ENCODE results near the gene ATP2B1.
A peak's percentile ranks its signal among the peaks of the same experiment; 100 is the strongest.
"Not testable (repeated sequence)": the region's sequence is repeated elsewhere in the genome, so short reads cannot be mapped to it uniquely, and the experiment has no call there.

The ATP2B1 gene
- total RNA-seq = 302 to 472 reads per million in 2 donors

DNA sequence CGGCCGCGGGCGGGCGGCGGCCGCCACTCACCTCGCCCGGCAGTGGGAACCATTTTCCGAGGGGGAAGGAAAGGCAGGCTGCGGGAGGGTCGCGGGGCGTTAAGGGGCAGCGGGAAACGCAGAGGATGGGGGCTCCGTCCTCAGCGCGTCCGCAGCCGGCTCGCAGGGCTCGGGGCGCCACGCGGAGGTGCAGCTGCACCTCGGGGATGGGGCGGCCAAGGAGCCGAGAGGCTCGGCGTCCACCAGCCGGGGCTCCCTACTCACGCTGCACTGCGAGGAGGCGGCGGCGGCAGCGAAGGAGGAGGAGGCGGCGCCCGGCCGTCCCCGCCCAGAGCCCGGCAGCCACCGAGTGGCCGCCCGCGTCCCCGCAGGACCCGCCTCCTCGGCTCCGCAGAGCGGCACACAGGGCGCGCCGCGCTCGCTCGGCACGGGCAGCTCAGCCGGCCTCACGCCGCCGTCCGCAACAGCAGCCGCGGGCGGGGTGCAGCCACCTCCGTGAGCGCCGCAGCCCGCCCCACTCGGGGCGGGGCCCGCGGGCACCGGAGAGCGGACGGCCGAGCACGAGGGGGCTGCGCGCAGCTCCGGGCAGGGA is at the start of gene ATP2B1:
ATP2B1 (minus strand) TSS at position 274 of the 592 bp plus-strand sequence. CDS start 52,952 bp downstream, outside the sequence.
- peak; percentile 70 to 93 (median 79) for DNase-seq

DNA sequence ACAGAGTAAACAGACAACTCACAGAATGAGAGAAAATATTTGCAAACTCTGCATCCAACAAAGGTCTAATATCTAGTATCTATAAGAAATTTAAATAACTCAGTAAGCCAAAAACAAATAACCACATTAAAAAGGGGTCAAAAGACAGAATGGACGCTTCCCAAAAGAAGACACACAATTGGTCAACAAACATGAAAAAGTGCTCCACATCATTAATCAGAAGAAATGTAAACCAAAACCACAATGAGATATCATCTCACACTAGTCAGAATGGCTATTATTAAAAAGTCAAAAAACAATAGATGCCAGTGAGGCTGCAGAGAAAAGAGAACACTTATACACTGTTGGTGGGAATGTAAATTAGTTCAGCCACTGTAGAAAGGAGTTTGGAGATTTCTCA is 49.3 kb upstream of the ATP2B1 start:
- DNase-seq = not testable (repeated sequence)

DNA sequence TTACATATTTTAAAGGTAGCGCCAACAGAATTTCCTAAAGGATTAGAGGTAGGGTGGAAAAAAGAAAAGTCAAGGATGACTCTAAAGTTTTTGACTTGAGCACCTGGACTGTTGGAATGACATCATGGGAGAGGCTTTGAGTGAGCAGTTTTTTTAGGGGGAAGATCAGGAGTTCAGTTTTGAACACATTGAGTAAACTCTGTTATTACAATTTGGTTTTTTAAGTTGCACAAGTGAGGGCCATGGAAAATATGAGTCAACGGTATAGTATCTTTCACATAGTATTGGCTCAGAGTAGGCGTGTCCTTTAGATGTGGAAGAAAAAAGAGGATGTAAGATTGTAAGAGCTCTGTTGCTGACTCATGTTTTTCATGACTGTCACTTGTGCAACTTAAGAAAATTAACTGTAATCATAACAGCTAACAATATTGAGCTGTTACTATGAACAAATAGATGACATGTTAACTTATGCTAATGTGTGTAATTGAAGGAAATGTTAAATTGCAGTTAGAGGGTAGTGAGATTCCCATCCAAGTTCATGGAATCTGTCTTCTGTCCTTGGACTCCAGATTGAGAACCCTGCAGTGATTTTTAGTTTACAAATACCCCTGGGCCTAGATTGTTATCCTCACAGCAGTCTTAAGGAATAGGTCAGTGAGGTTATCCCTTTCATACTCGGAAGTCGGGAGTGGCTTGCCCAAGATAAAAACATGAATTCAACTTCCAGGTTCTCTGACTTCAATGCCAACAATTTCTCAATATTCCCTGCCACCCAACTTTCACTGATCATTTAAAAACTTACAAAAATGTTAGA is 48.2 kb upstream of the ATP2B1 start:
- peak in 2 of 5 experiments; percentile 17 to 95 for DNase-seq

DNA sequence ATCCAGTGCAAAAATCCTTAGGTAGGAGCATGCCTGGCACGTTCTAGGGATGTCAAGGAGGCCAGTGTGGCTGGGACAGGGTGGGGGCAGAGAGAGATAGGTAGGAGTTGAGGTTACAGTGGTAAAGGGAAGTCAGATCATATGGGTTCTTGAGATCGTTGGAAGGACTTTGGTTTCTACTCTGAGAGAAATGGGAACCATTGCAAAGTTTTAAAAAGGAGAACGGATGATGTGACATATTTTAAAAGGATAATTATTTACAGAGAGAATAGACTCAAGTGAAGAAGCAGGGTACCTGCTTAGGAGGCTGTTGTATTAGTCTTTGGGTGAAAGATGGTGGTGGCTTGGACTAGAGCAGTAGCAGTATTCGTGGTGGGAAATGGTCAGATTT is 47.6 kb upstream of the ATP2B1 start:
- no peak for DNase-seq

DNA sequence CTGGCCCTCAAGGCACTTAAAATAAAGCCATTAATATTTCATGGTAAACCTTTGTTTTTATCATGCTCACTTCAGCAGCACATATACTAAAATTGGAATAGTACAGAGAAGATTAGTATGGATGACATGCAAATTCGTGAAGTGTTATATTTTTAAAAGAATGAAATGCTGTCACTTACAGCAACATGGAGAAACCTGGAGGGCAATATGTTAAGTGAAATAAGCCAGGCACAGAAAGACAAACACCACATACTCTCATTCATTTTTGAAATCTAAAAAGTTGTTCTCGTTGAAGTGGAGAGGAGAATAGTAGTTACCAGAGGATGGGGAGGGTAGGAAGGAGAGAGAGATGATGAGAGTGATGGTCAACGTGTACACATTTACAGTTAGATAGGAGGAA is 45.4 kb upstream of the ATP2B1 start:
- no peak for DNase-seq

DNA sequence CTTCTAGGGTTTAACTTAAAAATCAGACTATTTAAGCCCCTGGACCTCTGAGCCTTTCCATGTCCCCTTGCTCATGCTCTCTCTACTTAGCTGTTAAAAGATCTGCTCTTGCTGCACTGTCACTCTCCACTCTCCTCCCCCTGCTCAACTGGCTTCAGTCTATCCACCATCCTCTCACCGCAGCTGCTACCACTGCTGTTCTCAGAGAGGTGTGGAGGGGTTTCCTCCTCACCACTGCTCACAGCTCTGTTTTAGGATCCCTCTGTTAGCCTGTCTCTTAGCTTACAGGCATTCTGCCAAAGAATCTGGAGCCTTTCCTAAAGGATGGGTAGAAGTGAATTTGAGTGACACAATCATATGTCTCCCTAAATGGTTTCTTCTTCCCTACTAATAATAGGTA is 43.7 kb upstream of the ATP2B1 start:
- DNase-seq = no peak

DNA sequence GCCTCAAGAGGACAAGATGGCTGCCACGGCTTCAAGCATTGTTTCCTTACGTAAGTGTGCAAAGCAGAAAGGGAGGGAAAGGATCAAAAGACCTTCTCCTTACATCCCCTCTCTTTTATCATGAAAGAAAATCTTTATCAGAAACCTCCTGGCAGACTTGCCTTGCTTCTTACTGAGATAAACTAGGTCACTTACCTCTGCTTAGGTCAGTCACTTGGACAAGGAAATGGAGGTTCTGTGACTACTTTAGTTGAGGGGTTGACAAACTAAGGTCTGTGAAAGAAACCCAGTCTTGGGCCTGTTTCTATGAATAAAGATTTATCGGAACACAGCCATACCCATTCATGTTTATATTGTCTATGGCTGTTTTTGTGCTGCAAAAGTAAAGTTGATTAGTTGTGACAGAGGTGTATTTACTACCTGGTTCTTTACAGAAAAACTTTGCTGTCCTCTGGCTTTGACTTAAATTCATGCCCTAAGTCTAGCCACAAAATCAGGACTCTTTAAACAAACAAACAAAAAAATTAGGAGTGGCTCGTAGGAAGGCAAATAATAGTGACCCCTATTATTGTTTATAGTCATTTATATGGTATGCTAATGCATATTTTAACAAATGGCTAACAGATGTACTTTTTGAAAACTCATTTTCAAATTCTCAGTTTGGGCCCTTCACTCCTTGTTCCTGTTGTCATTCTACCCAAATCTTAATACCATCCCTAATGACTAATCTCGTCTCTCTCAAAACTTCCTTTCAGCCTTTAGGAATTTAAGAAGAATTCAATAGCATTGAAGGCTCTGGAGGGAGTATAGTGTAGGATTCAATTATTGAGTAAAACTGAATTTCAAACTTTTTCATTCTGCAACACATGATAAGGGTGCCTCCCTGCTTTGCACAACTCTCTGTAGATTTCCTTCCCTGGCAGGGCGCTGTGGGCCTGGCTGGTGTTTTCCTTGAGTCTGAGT is 42.0 kb upstream of the ATP2B1 start:
- DNase-seq = no peak

DNA sequence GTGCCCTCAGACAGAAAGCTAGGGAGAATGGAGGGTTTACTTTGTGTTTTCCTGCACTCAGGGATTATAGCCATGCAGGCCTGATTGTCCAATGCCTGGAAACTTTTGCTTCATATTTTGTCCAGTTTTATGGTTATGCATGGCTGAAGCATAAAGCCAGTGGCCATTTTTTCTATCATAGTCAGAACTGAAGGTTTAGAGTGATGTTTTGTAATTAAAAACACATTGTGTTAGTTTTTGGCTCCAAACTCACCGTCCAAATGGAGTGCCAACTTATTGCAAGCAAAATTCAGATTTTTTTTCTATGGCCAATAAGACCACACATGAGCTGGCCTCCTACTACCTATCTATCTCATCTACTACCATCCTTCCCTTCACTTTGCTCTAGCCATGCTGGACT is 40.2 kb upstream of the ATP2B1 start:
- DNase-seq = no peak

DNA sequence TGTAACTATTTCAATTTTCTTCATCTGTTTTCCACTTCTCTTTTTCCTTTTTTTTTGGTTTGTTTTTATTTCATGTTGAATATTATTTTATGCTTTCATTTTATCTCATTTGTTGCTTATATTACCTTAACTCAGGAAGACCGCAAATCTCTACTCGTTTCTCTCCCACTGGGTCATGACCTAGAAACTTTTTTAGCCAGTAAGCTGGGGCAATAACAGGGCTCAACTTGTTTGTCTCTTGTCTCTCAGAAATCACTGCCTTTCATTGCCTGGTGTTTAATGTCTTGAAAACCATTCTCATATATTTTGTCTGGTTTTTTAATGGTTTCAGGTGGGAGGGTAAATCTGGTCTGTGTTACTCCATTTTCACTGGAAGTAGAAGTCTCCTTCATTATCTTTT is 36.6 kb upstream of the ATP2B1 start:
- DNase-seq = no peak

DNA sequence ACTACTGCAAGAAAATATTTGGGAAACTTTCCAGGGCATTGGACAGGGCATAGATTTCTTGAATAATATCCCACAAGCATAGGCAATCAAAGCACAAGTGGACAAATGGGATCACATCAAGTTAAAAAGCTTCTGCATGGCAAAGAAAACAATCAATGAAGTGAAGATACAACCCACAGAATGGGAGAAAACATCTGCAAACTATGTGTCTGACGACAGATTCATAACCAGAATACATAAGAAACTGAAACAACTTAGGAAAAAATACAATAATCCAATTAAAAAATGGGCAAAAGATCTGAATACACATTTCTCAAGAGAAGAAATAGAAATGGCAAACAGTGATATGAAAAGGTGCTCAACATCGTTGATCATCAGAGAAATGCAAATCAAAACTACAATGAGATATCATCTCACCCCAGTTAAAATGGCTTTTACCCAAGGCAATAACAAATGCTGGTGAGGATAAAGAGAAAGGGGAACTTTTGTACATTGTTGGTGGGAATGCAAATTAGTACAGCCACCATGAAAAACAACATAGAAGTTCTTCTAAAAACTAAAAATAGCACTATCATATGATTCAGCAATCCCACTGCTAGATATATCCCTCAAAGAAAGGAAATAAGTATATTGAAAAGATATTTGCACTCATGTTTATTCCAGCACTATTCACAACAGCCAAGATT is 33.8 kb upstream of the ATP2B1 start:
- no peak for DNase-seq

DNA sequence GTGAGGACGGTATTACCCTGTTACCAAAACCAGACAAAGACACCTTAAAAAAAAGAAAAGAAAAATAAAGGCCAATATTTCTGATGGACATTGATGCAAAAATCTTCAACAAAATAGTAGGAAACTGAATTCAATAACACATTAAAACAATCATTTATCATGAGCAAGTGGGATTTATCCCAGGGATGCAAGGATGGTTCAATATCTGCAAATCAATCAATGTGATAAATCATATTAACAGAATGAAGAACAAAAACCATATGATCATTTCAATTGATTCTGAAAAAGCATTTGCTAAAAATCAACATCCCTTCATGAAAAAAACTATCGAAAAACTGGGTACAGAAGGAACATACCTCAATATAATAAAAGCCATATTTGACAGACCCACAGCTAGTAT is 32.3 kb upstream of the ATP2B1 start:
- DNase-seq = no peak

DNA sequence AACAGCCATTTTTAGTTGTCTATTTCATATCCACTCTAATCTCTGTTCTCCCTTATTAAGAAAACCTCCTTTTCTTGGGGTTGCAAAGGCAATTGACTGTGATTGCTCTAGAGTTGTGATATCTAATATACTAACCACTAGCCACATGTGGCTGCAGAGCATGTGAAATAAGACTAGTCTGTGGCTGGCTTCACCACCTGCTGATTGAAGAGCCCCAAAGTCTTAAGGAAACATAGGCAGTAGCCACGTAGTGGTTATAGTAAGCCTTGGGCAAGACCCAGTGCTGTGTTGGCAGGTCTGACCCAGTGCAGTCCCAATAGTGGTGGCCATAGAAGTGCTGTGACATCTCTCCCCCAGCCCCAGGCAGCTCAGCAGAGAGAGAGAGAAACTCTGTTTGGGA is 28.4 kb upstream of the ATP2B1 start:
- DNase-seq = peak in 1 of 5 experiments; percentile 37

DNA sequence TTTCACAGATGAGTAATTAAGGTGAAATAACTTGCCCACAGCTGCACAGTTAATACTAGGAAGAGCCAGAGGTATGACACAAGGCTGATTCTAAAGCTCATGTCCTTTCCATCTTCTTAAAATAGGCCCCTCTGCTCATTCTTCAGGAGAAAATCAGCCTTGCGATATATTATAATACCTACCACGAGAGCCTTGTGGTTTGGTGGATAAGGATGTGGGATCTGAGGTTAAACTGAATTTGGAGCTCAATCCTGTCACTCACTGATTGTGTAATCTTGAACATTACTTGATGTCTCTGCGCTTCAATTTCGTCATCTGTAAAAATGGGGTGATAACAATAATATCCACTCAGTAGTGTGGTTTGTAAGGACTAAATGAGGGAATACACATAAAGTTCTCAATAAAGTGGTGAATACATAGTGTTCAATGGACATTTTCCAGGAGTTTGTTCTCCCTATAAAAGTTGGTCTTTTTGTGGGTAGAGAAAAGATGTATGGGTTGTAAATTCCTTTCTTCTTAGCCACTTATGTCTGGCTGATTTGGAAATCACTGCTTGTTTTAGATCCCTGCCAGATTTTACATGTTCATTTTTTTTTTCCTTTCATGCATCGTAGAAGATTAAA is 25.1 kb upstream of the ATP2B1 start:
- DNase-seq = peak in 2 of 5 experiments; percentile 49 to 67

DNA sequence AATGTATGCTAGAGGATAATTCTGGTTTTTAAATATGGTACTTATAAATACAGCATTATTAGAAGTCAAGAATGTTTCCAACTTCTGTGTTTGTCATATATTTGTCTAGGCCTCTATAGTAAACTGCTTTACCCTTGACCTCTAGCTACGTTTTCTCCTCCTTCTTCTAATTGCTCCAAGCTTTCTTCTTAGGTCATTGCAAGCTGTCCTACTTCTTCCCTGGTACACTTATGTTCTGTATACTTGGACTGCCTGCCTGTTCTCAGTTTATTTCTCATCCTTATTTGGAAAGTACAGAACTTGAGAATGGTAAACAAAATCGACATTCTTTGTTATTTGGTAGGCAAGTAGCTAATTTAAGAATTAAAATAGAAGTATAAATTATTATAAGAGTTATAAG is 23.9 kb upstream of the ATP2B1 start:
- DNase-seq = no peak

DNA sequence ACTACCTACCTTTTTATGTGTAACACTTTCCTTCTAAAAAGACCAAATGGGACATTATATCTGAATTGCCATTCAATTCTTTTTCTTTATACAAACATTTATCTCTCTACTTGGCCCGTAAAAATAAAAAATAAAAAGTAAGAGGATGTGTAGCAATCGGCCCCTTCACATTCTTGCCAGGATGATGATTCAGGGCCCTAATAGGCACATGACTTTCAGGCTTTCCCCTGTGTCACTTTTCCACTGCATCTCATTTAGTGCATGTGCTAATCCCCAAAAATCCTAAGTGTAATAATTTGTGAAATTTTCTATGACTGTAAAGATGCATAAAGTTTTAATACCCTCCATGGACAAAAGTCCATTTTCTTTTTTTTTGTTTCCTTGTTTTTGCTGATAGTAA is 23.0 kb upstream of the ATP2B1 start:
- DNase-seq = no peak

DNA sequence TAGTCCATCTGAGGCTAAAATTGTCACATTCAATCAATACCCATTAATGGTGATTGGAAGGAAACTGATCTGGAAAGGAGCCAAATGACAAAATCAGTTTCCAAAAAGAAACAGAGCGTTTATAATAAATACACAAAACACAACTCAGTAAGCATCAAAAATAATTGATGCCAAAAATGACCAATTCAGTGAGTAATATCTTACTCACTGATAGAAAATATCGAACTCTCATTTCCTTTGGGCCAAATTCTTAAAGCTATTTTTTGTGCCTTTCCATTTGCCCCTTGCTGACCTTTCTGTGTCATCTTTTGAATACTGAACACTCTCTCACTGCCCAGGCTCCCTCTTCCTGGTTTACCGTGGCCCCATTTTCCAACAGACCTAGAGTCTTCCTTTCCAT is 22.5 kb upstream of the ATP2B1 start:
- DNase-seq = no peak

DNA sequence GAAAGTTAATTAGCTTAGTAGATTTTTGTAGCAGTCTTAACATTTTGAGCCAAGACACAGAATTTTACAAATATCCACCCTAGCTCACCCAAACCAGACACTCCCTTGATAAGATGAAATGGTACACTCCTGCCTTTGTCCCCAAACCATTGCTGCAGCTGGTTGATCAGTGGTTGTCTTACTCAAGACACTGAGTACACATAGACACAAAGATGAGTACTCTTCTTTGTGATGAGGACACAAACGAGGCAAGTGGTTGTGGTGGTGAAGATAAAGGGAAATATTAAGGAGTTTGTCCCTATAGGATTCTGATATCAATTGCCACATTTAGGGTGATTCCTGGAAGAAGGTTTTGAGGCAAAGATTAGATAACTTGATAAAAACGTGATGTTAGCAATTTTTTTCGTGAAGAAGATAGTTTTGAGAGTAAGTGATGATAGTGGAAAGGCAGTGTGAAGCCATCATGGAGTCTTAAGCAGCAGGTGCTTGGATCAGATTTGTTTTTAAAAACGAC is 21.4 kb upstream of the ATP2B1 start:
- DNase-seq = no peak

DNA sequence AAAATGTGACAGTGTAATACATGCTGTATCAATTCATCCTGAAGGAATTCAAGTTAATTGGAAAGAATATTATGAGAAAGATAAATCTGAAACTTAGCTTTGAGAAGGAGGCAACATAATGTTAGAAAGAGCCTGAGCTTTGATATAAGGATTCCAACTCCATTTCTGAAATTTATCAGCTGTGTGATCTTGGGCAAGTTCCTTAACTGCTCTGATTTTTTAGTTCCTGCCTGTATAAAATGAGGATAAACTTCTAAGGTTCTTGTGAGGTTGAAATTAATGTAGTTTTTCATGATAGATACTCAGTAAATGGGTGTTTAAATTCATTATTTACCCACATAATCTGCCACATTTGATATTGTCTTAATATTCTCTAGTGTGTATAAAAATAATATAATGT is 14.6 kb upstream of the ATP2B1 start:
- DNase-seq = no peak

DNA sequence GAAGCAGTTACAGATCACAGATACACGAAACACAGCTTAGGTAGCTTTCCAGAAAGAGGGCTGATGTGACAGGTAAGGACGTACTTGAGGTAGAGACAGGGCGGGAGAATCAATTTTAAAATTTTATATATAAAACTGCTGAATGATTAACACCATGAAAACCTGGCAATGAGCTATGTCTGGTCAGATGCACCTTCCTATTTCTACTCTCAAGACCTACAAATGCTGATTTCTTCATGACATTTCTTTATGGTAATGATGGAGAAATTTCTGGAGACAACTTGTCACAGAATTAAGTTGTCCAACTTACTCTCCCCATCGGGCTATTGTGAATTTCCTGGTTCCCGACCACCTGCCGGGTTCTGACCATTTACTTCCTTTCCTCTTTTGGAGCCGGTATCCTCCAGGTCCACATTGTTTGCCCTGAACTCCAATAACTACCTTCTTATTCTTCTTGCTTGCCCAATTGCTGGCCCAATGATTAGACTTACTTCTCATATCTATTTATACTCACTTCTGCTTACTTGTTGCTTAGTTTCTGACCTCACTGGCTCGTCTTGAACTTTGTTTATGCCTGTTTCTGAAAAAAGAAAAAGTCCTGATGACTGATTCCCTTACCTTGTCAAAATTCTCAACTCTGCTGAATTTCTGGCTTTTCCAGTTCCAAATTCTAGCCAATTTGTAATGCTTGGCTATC is 12.8 kb upstream of the ATP2B1 start:
- DNase-seq = no peak

DNA sequence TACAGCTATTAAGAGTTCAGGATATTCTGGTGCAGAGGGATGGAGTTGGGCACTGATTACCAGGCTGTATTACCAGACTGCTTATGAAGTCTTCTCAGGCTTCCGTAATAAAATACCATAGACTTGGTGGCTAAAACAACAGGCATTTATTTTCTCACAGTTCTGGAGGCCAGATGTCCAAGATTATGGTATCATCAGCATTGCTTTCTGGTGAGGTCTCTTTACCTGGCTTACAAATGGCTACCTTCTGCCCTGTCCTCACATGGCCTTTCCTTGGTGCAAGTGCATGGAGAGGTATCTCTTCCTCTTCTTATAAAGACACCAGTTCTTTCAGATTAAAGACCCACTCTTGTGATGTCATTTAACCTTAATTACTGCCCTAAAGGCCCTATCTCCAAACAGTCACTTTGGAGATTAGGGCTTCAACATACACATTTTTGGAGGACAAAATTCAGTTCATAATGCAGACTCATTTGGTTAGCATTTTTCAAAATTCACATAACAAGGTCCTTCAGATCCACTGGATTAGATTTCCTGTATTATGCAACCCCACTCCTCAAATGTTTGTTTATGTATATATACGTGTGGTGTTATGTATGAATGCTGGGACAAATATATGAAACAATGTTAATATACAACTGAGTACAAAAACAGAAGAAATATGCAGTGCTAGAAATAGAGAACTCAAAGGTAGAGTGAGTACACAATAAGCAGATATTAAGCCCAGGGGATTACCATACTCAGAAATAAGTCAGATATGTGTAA is 9.3 kb upstream of the ATP2B1 start:
- no peak for DNase-seq

DNA sequence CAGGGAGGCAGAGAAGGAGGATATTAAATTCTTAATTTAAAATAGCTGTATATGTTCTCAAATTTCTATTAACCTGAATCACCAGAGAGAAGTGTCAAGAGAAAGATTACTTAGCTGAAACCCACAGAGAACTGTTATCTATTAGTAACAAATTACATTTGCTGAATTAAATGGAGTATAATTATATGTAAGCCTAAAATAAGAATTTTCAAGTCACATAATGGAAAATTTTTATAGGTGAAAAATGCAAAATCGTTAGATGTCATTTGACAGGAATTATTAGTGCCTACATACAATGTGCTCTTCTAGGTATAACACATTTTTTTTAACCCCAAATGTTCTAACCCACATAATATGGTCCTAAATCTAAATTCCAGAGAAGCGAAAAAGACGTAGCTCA is 4.1 kb upstream of the ATP2B1 start:
- no peak for DNase-seq

All from T-helper 2 cell (primary cell).